B cell (primary cell): ENCODE measurements around the gene EVI5L. TPM values are rescaled to one million over a fixed set of nuclear protein-coding genes. Genes with fewer than 3 reads are reported as not detected.

Experiments used
- ATAC-seq: fragments of 200-7000 bp; cut with Tn5 transposase; one replicate; pipeline ENCODE4 v1.10.0; 2021; ENCODE audit warnings: low read depth, mild to moderate bottlenecking, moderate number of reproducible peaks, moderate library complexity
- CTCF ChIA-PET: fragments of 350-600 bp; sonication (Branson Sonifier 250); formaldehyde crosslinking; loops from one replicate; lab custom pipeline; 2021; ENCODE audit warnings: antibody characterized with exemption, inconsistent platforms; lab: Charles Lee
- POLR2A ChIA-PET: fragments of 350-600 bp; sonication (Branson Sonifier 250); formaldehyde crosslinking; loops from one replicate; lab custom pipeline; 2021; ENCODE audit warnings: antibody characterized with exemption; lab: Charles Lee
- DNase-seq: peaks from one replicate; pipeline ENCODE4 v3.0.0; 2013
- H2AFZ ChIP-seq: 2 replicates; pipeline ENCODE4 v1.6.1; 2012; ENCODE audit warnings: mild to moderate bottlenecking, low read depth, low read length; ENCODE audit not compliant: insufficient read depth, poor library complexity, severe bottlenecking
- H3K27ac ChIP-seq, 2 donors: 1 replicate in 1 of 2; 2 replicates in 1 of 2; pipeline ENCODE4 v1.5.1; 2012 to 2013; ENCODE audit warnings: low read length in 2 of 2, mild to moderate bottlenecking in 2 of 2, moderate library complexity in 1 of 2
- H3K27me3 ChIP-seq, 4 experiments: fragments of 200-600 bp in 1 of 4; sonication (generic) in 1 of 4; replicated peaks in 1 of 4; 1 replicate in 2 of 4; 2 replicates in 2 of 4; pipeline versions ENCODE4 v1.6.1 to v1.7.0; 2013 to 2016; ENCODE audit warnings: low read length in 3 of 4, mild to moderate bottlenecking in 2 of 4, mixed read lengths in 1 of 4, moderate library complexity in 1 of 4; ENCODE audit not compliant: insufficient read depth in 4 of 4, control insufficient read depth in 3 of 4; ENCODE audit errors: control extremely low read depth in 1 of 4
- H3K36me3 ChIP-seq, 2 experiments: replicated peaks in 1 of 2; 1 replicate in 1 of 2; 2 replicates in 1 of 2; pipeline versions ENCODE4 v1.6.1 to v1.7.1; 2013; ENCODE audit warnings: low read length in 1 of 2; ENCODE audit not compliant: insufficient read depth in 2 of 2, control insufficient read depth in 1 of 2; ENCODE audit errors: control extremely low read depth in 1 of 2, extremely low read depth in 1 of 2
- H3K4me1 ChIP-seq, 2 donors: fragments of 200-600 bp in 1 of 2; sonication (generic) in 1 of 2; 1 replicate in 1 of 2; 2 replicates in 1 of 2; pipeline versions ENCODE4 v1.5.1 to v1.6.1; 2013 to 2017; ENCODE audit warnings: low read length in 2 of 2; ENCODE audit not compliant: control insufficient read depth in 2 of 2, insufficient read depth in 2 of 2
- H3K4me2 ChIP-seq: replicated peaks from 2 replicates; pipeline ENCODE3; 2012; ENCODE audit warnings: mild to moderate bottlenecking, low read depth, low read length; ENCODE audit not compliant: poor library complexity, severe bottlenecking
- H3K4me3 ChIP-seq, 5 experiments: fragments of 200-600 bp in 1 of 5; sonication (generic) in 1 of 5; 1 replicate in 3 of 5; 2 replicates in 2 of 5; pipeline versions ENCODE4 v1.5.1 to v1.7.0; 2011 to 2016; ENCODE audit warnings: low read length in 4 of 5, mild to moderate bottlenecking in 4 of 5, low read depth in 2 of 5, control low read depth in 1 of 5, moderate library complexity in 1 of 5; ENCODE audit not compliant: insufficient read depth in 1 of 5; ENCODE audit errors: control extremely low read depth in 1 of 5, extremely low read depth in 1 of 5
- H3K79me2 ChIP-seq: fragments of 200-600 bp; sonication (generic); one replicate; pipeline ENCODE4 v1.6.0; 2016; ENCODE audit warnings: low read length; ENCODE audit not compliant: control insufficient read depth, insufficient read depth
- H3K9ac ChIP-seq: fragments of 200-600 bp; sonication (generic); 2 replicates; pipeline ENCODE4 v1.6.1; 2017; ENCODE audit warnings: mild to moderate bottlenecking, low read length, moderate library complexity
- H3K9me3 ChIP-seq, 3 donors: one replicate each; pipeline versions ENCODE4 v1.6.1 to v1.7.1; 2013; ENCODE audit warnings: low read length in 2 of 3; ENCODE audit not compliant: control insufficient read depth in 2 of 3, insufficient read depth in 1 of 3; ENCODE audit errors: control extremely low read depth in 1 of 3
- H4K20me1 ChIP-seq: 2 replicates; pipeline ENCODE4 v1.6.0; 2012; ENCODE audit warnings: mild to moderate bottlenecking, low read length; ENCODE audit not compliant: insufficient read depth, control insufficient read depth, poor library complexity, severe bottlenecking
- H3K27ac Mint-ChIP-seq: one replicate; pipeline ENCODE4 v1.8.0; 2021; ENCODE audit warnings: mixed read lengths
- H3K27me3 Mint-ChIP-seq: one replicate; pipeline ENCODE4 v1.8.0; 2021; ENCODE audit warnings: mixed read lengths
- H3K4me1 Mint-ChIP-seq: one replicate; pipeline ENCODE4 v1.8.0; 2021; ENCODE audit warnings: mixed read lengths
- H3K4me3 Mint-ChIP-seq: one replicate; pipeline ENCODE4 v1.8.0; 2021; ENCODE audit warnings: mixed read lengths
- H3K9me3 Mint-ChIP-seq: one replicate; pipeline ENCODE4 v1.8.0; 2022; ENCODE audit warnings: mixed read lengths; ENCODE audit not compliant: insufficient read depth
- EZH2 ChIP-seq: IDR thresholded peaks from 2 replicates; pipeline ENCODE4 v1.6.1; 2012; ENCODE audit warnings: borderline replicate concordance, low read depth, mild to moderate bottlenecking, moderate library complexity, low read length; ENCODE audit not compliant: insufficient read depth, poor library complexity, severe bottlenecking
- WGBS: methylation state at CpG from one replicate; pipeline ENCODE4 v1.1.5; 2013; ENCODE audit warnings: missing lambda C conversion rate; ENCODE audit not compliant: insufficient coverage; 5-methylcytosine and 5-hydroxymethylcytosine counted together
- intact Hi-C: fragments of 100-400 bp; cut with micrococcal nuclease; formaldehyde crosslinking; loops from one replicate; pipeline ENCODE4 v1.10.0; 2022
- polyA plus RNA-seq: library from polyadenylated mRNA; depleted of rRNA; stranded (reverse); fragments of >200 nt; gene quantifications from 2 replicates; pipeline ENCODE4 v1.2.3, GENCODE V29; 2012
- total RNA-seq, 2 donors: library from RNA; stranded (reverse); fragments of 120-200 nt in 1 of 2; gene quantifications; 1 replicate in 1 of 2; 2 replicates in 1 of 2; pipeline versions ENCODE4 v1.2.3 to v1.2.4, GENCODE V29; 2013 to 2022
- TF ChIP-seq, protein P1 (sequence below): fragments of 200-600 bp; IDR thresholded peaks from one replicate; pipeline ENCODE4 v1.8.0; 2022; ENCODE audit warnings: antibody characterized with exemption, mild to moderate bottlenecking

Gene EVI5L
- total and polyA plus RNA-seq, 2 donors (not counting 1 experiment from before 2014, with no cell fraction given) = 7.9 to 11.8 TPM

DNA sequence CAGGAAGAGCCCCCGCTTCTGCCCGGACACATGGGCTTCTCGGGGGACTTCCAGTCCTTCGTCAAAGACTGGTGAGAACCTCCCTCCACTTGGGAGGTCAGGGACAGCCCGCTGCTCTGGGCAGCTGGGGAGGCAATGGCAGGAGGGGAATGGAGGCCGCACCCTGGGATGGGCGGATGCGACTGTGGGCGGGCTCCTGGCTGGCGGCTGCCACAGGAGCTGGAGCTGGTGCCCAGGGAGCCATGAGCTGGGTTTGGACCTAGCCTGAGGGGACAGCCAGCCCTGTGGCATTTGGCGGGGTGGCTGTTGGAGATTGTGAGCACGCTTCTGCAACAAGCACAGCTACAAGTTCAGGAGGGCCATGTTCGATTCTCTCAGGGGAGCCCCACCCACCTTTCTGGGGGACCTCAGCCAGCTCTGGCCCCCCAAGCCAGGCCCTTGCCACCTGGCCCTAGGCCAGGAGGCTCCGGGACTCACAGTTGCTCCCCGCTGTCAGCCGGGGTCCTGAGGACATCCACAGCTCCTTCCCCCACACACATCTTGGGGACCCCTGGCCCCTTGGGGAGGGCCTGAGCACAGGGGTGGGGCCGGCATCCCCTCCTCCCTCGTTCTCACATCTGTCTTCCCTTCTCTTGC is 81.6 kb downstream of the EVI5L start:
- CTCF ChIA-PET = no interaction called here
- DNase-seq (no peak), ATAC-seq (no peak)
- H3K27me3 ChIP-seq = peaks cover 0 to 19% (median 9%) of the 10 kb centered on the region in 4 experiments
- no peak overlapping the region for H2AFZ ChIP-seq
- TF ChIP-seq, protein P1, sequence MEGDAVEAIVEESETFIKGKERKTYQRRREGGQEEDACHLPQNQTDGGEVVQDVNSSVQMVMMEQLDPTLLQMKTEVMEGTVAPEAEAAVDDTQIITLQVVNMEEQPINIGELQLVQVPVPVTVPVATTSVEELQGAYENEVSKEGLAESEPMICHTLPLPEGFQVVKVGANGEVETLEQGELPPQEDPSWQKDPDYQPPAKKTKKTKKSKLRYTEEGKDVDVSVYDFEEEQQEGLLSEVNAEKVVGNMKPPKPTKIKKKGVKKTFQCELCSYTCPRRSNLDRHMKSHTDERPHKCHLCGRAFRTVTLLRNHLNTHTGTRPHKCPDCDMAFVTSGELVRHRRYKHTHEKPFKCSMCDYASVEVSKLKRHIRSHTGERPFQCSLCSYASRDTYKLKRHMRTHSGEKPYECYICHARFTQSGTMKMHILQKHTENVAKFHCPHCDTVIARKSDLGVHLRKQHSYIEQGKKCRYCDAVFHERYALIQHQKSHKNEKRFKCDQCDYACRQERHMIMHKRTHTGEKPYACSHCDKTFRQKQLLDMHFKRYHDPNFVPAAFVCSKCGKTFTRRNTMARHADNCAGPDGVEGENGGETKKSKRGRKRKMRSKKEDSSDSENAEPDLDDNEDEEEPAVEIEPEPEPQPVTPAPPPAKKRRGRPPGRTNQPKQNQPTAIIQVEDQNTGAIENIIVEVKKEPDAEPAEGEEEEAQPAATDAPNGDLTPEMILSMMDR = no peak
- H3K4me2 ChIP-seq = no peak overlapping the region
- H3K4me3 ChIP-seq = no peak overlapping the region
- H3K36me3 ChIP-seq = peaks cover 3 to 31% of the 10 kb centered on the region in 2 experiments
- Mint-ChIP-seq H3K9me3 (no peaks in the 10 kb centered on the region), H3K27me3 (peaks cover 9% of the 10 kb centered on the region), H3K4me3 (no peak overlapping the region), H3K4me1 (peaks cover 7% of the 10 kb centered on the region), H3K27ac (no peak overlapping the region)
- WGBS = 97% methylated on average over 18 of the region's 18 CpGs
- peaks cover 16% of the 10 kb centered on the region for H3K79me2 ChIP-seq
- peaks cover 0 to 8% (median 0%) of the 10 kb centered on the region in 3 donors for H3K9me3 ChIP-seq
- H3K9ac ChIP-seq = no peak overlapping the region
- H3K27ac ChIP-seq = no peak overlapping the region
- POLR2A ChIA-PET = interaction anchor here (0.6 to 1.1 kb wide), 3 partner anchors 8 to 19 kb away, joined by 3 to 11 read pairs (median 3); partner anchors contain the start of gene SNAPC2
- peaks cover 11 to 14% of the 10 kb centered on the region in 2 donors for H3K4me1 ChIP-seq
- intact Hi-C loops = no loop called here
- peaks cover 81% of the 10 kb centered on the region for H4K20me1 ChIP-seq

DNA sequence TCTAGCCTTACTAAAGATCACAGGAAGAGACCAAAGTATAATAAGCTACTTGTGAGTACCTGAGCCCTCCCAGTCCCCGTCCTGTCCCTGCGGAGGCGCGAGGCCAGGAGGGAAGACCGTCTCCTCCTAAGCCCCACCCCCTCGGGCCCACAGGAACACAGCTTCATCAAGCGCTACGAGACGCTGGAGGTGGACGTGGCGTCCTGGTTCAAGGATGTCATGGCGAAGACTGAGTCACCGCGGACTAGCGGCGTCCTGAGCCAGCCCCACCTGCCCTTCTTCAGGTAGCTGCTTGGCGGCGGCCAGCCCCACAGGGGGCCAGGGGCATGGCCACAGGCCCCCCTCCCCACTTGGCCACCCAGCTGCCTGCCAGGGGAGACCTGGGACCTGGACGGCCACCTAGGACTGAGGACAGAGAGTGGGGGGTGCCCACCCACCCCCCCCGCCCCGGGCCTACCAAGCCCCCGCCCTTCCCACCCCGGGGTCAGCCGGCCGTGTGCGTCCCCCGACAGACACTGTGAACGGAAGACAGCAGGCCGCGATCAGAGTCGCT is 82.2 kb downstream of the EVI5L start:
- H3K4me3 ChIP-seq = no peak overlapping the region
- H3K27ac Mint-ChIP-seq = no peak overlapping the region
- TF ChIP-seq, protein P1 = no peak
- no peak for TF ChIP-seq EZH2
- DNase-seq (no peak), ATAC-seq (no peak)
- H3K4me3 Mint-ChIP-seq = no peak overlapping the region
- POLR2A ChIA-PET = interaction anchor here (0.6 to 1.1 kb wide), 3 partner anchors 7 to 18 kb away, joined by 3 to 11 read pairs (median 3); partner anchors contain the start of gene SNAPC2
- H3K4me1 Mint-ChIP-seq = peaks cover 11% of the 10 kb centered on the region
- peaks cover 10% of the 10 kb centered on the region for H3K79me2 ChIP-seq
- H3K27me3 Mint-ChIP-seq = peaks cover 9% of the 10 kb centered on the region
- peaks cover 3 to 31% of the 10 kb centered on the region in 2 experiments for H3K36me3 ChIP-seq
- no peak overlapping the region for H2AFZ ChIP-seq
- peaks cover 16 to 20% of the 10 kb centered on the region in 2 donors for H3K4me1 ChIP-seq
- CTCF ChIA-PET = no interaction called here
- H3K9me3 ChIP-seq = peaks cover 0 to 11% (median 0%) of the 10 kb centered on the region in 3 donors
- no peaks in the 10 kb centered on the region for H3K9me3 Mint-ChIP-seq
- H3K4me2 ChIP-seq = no peak overlapping the region
- 97% methylated on average over 22 of the region's 31 CpGs for WGBS
- intact Hi-C loops = no loop called here
- H4K20me1 ChIP-seq = peaks cover 80% of the 10 kb centered on the region
- no peak overlapping the region for H3K9ac ChIP-seq
- no peak overlapping the region for H3K27ac ChIP-seq
- peaks cover 0 to 23% (median 11%) of the 10 kb centered on the region in 4 experiments for H3K27me3 ChIP-seq
